ENCODE measurements around the gene FBXW5.

DNA sequence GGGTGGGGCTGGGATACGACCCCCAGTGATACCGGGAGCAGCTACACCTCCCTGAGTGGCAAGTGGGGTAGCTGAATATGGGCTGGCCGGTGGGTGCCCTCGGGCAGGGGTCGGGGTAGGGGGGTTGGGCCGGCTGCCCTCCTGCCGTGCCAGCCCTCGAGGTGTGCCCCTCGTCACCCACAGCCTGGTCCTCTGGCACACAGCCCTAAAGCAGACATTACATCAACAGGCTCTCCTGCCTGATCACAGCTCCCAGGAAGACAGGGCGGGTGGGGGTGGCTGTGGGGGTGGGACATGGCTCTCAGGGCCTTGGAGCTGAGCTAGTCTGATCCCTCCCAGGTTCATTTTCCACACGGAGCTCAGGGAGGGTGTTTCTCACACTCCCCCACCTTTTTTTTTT is 23.2 kb downstream of the FBXW5 start:
- TF ChIP-seq, protein P1, sequence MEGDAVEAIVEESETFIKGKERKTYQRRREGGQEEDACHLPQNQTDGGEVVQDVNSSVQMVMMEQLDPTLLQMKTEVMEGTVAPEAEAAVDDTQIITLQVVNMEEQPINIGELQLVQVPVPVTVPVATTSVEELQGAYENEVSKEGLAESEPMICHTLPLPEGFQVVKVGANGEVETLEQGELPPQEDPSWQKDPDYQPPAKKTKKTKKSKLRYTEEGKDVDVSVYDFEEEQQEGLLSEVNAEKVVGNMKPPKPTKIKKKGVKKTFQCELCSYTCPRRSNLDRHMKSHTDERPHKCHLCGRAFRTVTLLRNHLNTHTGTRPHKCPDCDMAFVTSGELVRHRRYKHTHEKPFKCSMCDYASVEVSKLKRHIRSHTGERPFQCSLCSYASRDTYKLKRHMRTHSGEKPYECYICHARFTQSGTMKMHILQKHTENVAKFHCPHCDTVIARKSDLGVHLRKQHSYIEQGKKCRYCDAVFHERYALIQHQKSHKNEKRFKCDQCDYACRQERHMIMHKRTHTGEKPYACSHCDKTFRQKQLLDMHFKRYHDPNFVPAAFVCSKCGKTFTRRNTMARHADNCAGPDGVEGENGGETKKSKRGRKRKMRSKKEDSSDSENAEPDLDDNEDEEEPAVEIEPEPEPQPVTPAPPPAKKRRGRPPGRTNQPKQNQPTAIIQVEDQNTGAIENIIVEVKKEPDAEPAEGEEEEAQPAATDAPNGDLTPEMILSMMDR (IDR thresholded peaks at IDR 0.05), result no peak
- TF ChIP-seq POLR2A (IDR thresholded peaks at IDR 0.05) (no peak), POLR2AphosphoS5 (IDR thresholded peaks at IDR 0.05) (no peak)

Data from breast epithelium (tissue), 3 donors.